ENCODE data around the gene MAP1B.
A peak's percentile ranks its signal among the peaks of the same experiment; 100 is the strongest.
"Not testable (repeated sequence)": the region's sequence is repeated elsewhere in the genome, so short reads cannot be mapped to it uniquely, and the experiment has no call there.

MAP1B gene

GRCh38 chr5:72161951-72162350 is 54.7 kb downstream of the MAP1B start:
- DNase-seq (ENCODE audit: low spot score): no peak

DNA sequence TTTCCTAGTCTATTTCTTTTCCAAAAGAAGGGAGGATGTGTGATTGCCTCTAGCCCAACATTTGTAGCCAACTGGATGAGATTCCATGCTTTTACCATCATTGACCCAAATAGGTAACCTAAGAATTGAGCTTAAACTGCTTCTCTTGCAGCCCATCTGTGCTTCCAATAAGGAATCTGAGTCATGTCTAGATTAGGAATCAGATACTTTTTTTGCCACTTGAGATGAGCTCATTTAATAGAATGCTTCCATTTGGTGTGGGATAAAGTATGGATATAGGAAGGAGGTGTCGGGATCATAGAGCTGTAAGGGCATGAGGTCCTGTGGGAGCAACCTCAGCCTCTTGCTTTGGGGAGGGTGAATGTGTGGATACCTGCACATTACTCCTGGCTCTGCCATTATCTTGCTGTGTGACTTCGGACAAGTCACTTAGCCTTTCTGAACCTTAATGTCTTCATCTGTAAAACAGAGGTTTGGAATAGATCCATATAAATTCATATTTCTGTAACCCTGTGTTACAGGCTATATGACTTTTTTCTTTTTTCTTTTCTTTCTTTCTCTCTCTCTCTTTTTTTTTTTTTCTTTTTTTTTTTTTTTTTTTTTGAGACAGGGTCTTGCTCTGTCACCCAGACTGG is 56.2 kb downstream of the MAP1B start:
- no peak for DNase-seq (ENCODE audit: low spot score)

DNA sequence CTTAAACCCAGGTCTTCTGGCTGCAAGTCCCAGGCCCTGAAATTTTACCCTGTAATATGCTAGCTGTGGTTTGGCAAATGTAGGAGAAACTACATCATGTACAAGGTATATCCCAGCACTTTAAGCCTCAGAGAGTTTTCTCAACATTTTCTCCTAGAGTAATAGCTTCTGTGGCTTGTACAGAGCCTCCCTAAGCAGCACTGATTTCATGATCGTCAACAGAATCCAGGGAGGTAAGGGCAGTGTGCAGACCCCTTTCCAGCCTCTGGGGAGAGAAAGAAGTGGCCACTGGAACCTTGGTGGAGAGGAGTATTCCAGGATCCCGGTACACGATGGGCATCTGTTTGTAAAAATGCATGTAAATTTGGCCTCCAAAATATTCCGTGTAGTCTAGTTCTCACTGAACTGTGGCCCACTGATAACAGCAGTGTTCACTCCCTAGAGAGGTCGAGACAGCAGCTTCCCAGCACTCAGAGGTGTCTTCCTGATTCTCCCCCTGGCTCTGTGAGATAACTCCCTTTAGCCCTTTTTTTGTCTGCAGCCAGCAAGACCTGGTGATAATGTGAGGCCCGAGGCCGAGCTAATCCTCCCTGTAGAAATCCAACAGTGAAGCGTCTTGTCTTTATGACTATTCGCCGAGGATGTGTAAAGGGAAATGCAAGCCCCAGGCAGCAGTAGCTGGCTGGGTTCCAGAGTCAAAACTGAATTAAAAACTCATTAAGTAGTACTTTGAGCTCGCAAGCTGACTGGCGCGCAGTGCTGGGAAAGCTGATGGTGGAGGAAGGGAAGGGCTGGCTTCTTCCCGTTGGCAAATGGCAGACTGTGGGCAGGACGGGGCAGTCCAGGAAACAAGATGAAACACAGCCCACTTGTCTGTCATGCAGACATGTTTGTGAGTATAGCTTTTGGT is 59.0 kb downstream of the MAP1B start:
- DNase-seq (ENCODE audit: low spot score): peak; percentile 39

- DNase-seq (ENCODE audit: low spot score): no peak
Observed at GRCh38 chr5:72167257-72167656, 60.0 kb downstream of the MAP1B start.

DNA sequence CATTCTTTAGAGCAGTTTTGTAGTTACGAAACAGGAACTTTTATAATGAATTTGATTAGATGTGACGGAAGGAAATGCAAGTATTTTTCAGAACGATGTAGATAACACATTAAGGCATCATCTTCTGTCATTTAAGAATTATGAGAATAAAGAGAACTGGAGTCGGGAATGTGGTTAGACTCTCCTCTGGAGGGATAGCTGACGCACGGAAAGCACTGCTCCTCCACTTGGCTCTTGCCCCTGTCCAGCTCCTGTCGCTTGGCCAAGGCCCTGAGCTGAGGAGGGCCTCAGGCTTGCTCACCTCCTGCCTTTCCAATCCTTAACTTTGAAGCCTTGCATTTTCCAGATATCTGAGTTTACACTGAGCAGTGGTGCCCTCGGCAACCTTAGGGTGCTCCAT is 60.5 kb downstream of the MAP1B start:
- peak; percentile 71 for DNase-seq (ENCODE audit: low spot score)

GRCh38 chr5:72170101-72170500 is 62.8 kb downstream of the MAP1B start:
- no peak for DNase-seq (ENCODE audit: low spot score)

- not testable (repeated sequence) for DNase-seq (ENCODE audit: low spot score)
Observed at GRCh38 chr5:72171181-72171580, 63.9 kb downstream of the MAP1B start.

GRCh38 chr5:72171667-72172066 is 64.4 kb downstream of the MAP1B start:
- no peak for DNase-seq (ENCODE audit: low spot score)

GRCh38 chr5:72172786-72173185 is 65.5 kb downstream of the MAP1B start:
- DNase-seq (ENCODE audit: low spot score): no peak

- DNase-seq (ENCODE audit: low spot score): no peak
Observed at GRCh38 chr5:72177538-72177937, 70.3 kb downstream of the MAP1B start.

GRCh38 chr5:72179028-72179815 is 71.9 kb downstream of the MAP1B start:
- peak; percentile 92 for DNase-seq (ENCODE audit: low spot score)

- DNase-seq (ENCODE audit: low spot score): no peak
Observed at GRCh38 chr5:72179816-72180440, 72.7 kb downstream of the MAP1B start.

DNA sequence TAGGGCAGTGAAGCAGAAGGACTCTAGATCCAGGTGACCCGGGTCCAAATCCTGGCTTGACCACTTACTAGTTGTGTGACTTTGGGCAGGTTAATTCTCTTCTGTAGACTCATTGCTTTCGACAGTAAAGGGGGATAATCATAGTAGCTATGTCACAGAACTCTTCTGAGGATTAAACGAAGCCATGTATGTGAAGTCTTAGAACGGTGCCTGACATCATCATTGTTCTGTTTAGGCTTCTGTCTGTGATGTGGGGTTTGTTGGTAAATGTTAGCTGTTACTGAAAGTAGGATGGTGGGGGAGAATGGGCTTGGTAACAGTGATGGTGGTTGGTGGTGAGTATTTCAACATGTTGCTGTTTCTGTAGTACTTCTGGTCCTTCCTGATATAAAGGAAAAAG is 73.7 kb downstream of the MAP1B start:
- DNase-seq (ENCODE audit: low spot score): no peak

- DNase-seq (ENCODE audit: low spot score): no peak
Observed at GRCh38 chr5:72182686-72183085, 75.4 kb downstream of the MAP1B start.

GRCh38 chr5:72183101-72183520 is 75.8 kb downstream of the MAP1B start:
- DNase-seq (ENCODE audit: low spot score): no peak

- no peak for DNase-seq (ENCODE audit: low spot score)
Observed at GRCh38 chr5:72184408-72184807, 77.1 kb downstream of the MAP1B start.

GRCh38 chr5:72185496-72186329 is 78.4 kb downstream of the MAP1B start:
- DNase-seq (ENCODE audit: low spot score): peak; percentile 62

DNA sequence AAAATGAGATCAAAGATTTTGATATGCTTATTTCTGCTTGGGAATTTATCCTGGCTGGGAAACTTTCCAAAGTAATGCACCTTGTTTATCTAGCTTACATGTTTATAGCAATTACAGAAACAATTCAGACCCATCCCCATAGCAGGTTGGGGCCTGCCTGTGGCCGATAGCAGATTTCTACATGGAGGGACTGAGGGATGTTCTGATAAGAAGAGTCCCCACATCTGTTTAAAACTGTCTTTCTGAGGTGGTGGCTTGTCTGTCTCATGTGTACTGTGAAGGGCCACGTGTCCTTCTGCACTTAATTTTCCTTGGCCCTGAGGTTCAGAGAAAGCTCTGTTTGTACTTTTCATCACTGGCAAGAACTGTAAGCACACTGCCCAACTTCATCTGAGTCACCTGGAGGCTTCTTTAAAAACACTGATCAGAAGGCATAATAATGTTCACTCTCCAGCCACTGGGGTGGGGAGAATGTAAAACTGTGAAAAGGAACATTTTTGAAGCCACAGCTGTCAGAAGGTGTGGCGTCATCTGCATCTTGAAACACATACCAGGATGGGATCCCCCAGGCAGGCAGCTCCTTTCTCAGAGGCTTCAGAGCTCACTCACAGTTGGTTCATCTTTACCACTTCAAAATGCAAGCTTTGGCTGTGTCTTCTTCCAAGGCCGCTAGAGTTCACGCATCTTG is 80.3 kb downstream of the MAP1B start:
- no peak for DNase-seq (ENCODE audit: low spot score)

DNA sequence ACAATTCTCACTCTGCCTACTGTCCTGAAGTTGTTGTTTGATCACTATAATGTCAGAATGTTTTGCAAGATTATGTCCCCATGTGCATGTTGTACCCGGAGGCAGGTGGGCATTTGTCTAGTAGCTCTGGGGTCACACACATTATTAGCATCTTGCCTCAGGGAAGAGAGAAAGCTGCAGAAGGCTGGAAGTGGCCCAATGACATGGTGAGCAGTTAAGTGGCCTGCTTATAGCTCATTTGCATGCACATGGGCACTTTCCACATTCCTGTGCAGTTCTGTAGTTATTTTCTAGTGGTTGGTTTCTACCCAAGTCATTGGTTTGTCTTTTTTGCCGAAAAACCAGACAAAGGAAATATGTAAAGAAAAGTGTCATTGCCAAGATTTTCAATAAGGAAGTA is 80.9 kb downstream of the MAP1B start:
- no peak for DNase-seq (ENCODE audit: low spot score)

- no peak for DNase-seq (ENCODE audit: low spot score)
Observed at GRCh38 chr5:72189146-72189545, 81.9 kb downstream of the MAP1B start.

GRCh38 chr5:72191404-72191803 is 84.1 kb downstream of the MAP1B start:
- peak; percentile 19 for DNase-seq (ENCODE audit: low spot score)

Measured in AG08395 (cell line).